ENCODE measurements around the gene TBC1D3B. TPM values are rescaled to one million over a fixed set of nuclear protein-coding genes. Genes with fewer than 3 reads are reported as not detected.

The TBC1D3B gene
- total RNA-seq, 1 experiment from 2014 or later = 11.3 TPM

DNA sequence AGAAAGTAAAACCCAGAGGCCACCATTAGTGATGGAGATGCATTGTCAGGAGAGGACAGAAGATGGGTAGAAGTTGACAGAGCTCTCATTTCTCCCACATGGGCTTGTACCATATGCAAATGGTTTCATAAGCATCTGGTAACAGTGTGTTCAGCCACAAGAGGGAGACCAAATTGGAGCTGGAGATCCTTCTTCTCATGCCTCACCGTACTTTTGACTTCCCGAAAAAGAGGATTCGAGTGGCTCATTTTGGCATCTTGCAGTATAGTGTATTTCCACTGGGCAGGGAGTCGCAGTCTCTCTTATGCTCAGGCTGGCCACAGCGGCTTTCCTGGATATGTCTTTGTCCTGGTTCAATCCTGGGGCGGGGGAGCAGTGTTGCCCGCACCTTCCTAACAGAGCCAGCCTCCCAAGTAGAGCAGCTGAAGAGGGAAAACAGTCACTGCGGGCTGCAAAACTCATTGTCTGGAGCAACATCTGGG, 23.8 kb downstream of the TBC1D3B start (continued):
- TF ChIP-seq, protein P1, sequence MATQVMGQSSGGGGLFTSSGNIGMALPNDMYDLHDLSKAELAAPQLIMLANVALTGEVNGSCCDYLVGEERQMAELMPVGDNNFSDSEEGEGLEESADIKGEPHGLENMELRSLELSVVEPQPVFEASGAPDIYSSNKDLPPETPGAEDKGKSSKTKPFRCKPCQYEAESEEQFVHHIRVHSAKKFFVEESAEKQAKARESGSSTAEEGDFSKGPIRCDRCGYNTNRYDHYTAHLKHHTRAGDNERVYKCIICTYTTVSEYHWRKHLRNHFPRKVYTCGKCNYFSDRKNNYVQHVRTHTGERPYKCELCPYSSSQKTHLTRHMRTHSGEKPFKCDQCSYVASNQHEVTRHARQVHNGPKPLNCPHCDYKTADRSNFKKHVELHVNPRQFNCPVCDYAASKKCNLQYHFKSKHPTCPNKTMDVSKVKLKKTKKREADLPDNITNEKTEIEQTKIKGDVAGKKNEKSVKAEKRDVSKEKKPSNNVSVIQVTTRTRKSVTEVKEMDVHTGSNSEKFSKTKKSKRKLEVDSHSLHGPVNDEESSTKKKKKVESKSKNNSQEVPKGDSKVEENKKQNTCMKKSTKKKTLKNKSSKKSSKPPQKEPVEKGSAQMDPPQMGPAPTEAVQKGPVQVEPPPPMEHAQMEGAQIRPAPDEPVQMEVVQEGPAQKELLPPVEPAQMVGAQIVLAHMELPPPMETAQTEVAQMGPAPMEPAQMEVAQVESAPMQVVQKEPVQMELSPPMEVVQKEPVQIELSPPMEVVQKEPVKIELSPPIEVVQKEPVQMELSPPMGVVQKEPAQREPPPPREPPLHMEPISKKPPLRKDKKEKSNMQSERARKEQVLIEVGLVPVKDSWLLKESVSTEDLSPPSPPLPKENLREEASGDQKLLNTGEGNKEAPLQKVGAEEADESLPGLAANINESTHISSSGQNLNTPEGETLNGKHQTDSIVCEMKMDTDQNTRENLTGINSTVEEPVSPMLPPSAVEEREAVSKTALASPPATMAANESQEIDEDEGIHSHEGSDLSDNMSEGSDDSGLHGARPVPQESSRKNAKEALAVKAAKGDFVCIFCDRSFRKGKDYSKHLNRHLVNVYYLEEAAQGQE (IDR thresholded peaks at IDR 0.05; ENCODE audit: low read depth) = no peak

DNA sequence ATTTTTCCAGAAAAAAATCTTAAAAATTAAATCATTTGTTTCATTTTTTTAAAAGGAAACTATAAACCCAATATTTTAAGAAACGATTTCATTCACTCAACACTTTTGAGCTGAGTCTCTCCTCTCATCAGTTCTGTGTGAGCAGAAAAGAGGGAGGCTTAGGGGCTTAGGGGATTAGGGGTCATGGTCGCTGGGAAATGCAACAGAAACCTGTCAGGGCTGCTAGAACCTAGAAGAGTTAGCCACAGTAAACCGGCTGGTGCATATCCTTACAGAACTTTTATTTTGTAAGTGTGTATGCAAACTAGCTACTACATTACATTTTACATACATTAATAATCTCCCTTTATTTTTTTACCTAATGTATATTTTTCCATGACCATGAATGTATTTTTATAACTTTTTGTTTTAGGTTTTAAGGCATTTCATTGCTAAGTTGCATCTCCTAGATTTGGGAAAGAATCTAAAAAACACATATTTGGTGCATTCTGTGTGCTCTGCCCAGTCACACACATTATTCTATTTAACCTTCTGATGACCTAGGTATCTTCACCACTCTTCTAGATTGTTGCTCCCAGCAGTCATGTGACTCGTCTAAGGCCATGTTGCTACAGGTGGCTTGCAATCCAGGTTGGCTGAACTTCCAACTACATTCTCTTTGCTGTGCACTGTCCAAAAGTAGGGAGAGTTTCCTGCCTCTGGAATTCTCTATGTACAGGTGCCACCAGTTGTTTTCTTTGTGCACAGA, 24.4 kb downstream of the TBC1D3B start:
- H3K9ac ChIP-seq (ENCODE audit: low read length) = no peak overlapping the region
- intact Hi-C loops (cut with micrococcal nuclease) = loop anchor here (10.0 kb wide), 1 partner anchor 307 kb away; no protein-coding TSS in a partner anchor
- no peak overlapping the region for H2AFZ ChIP-seq (ENCODE audit: low read depth, low read length, poor library complexity, severe bottlenecking)
- ChIA-PET CTCF (interaction anchor here (1.1 to 4.9 kb wide), 5 partner anchors 18 to 331 kb away, joined by 3 to 137 read pairs (median 4); no protein-coding TSS in a partner anchor), RAD21 (ENCODE audit: low non-redundant PET in 1 of 2, low total read pairs in 2 of 2, uncharacterized antibody in 2 of 2, unreplicated experiment in 2 of 2) (no interaction called here), POLR2A (no interaction called here)
- H4K20me1 ChIP-seq (ENCODE audit: insufficient read depth) = no peaks in the 10 kb centered on the region
- no TSS peak for BruUV-seq (replicated peaks)
- H3K27ac ChIP-seq (ENCODE audit: low read depth, low read length) = no peak overlapping the region
- TF ChIP-seq, protein P2, sequence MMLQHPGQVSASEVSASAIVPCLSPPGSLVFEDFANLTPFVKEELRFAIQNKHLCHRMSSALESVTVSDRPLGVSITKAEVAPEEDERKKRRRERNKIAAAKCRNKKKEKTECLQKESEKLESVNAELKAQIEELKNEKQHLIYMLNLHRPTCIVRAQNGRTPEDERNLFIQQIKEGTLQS (IDR thresholded peaks at IDR 0.05) = no peak
- no peak for TF ChIP-seq SP1 (IDR thresholded peaks at IDR 0.05; ENCODE audit: low read depth)
- H3K27me3 ChIP-seq (ENCODE audit: insufficient read depth, low read length) = peaks cover 13% of the 10 kb centered on the region; the same call in 1 of the 2 replicates
- H3K79me2 ChIP-seq (ENCODE audit: insufficient read depth, low read length) = no peaks in the 10 kb centered on the region
- H3K4me3 ChIP-seq (replicated peaks in 1 of 2; ENCODE audit: low read depth in 1 of 2, low read length in 2 of 2) = no peak overlapping the region
- ATAC-seq (no peak), DNase-seq (ENCODE audit: low read depth, low spot score) (no peak)
- H3K9me2 ChIP-seq (ENCODE audit: insufficient read depth) = no peaks in the 10 kb centered on the region
- no peaks in the 10 kb centered on the region for H3K9me3 ChIP-seq (ENCODE audit: control insufficient read depth in 1 of 2, insufficient read depth in 1 of 2, low read depth in 1 of 2, low read length in 2 of 2)
- H3K4me1 ChIP-seq (ENCODE audit: control insufficient read depth in 1 of 2, insufficient read depth in 2 of 2, low read length in 2 of 2) = peaks cover 0 to 6% of the 10 kb centered on the region in 2 experiments; a peak in 1 of 4 replicates
- H3K36me3 ChIP-seq (ENCODE audit: control insufficient read depth in 1 of 2, insufficient read depth in 2 of 2, low read length in 2 of 2) = no peaks in the 10 kb centered on the region
- H3K4me2 ChIP-seq (ENCODE audit: low read length) = no peak overlapping the region
